HCT116 (cell line): ENCODE measurements around the gene ZFP92. TPM values are rescaled to one million over a fixed set of nuclear protein-coding genes. Genes with fewer than 3 reads are reported as not detected.
"Not testable (repeated sequence)": the region's sequence is repeated elsewhere in the genome, so short reads cannot be mapped to it uniquely, and the experiment has no call there.

ENCODE experiments used
- ATAC-seq: fragments of 200-7000 bp; cut with Tn5 transposase; 2 replicates; pipeline ENCODE4 v1.9.1; 2020; ENCODE audit warnings: mild to moderate bottlenecking, moderate library complexity
- BruUV-seq: library from RNA; stranded (reverse); fragments of 400-500 nt; replicated peaks from 2 replicates; lab custom pipeline; 2021; lab: Mats Ljungman, UMichigan
- CTCF ChIA-PET: fragments of 300-600 bp; sonication (Branson Sonifier 250); formaldehyde crosslinking; loops from one replicate; lab custom pipeline; 2021; ENCODE audit warnings: antibody characterized with exemption; lab: Charles Lee
- POLR2A ChIA-PET: fragments of 300-600, 350-600 bp; sonication (Branson Sonifier 250); formaldehyde crosslinking; loops from one replicate; lab custom pipeline; 2021; ENCODE audit warnings: antibody characterized with exemption; lab: Charles Lee
- RAD21 ChIA-PET, 2 experiments: fragments of 300-600 bp; sonication (Branson Sonifier 250); formaldehyde crosslinking; loops; one replicate each; lab custom pipeline; 2023; ENCODE audit warnings: low total read pairs in 2 of 2; ENCODE audit not compliant: uncharacterized antibody in 2 of 2, unreplicated experiment in 2 of 2, low non-redundant PET in 1 of 2; lab: Charles Lee
- DNase-seq: peaks from one replicate; pipeline ENCODE4 v3.0.0-alpha.2; 2010; ENCODE audit warnings: low read depth, low spot score
- H2AFZ ChIP-seq: fragments of 200-600 bp; shearing (Covaris generic), sonication (generic); 2 replicates; pipeline ENCODE4 v1.6.1; 2017; ENCODE audit warnings: low read depth, mixed run types, mixed read lengths, antibody characterized with exemption, low read length; ENCODE audit not compliant: poor library complexity, severe bottlenecking
- H3K27ac ChIP-seq: 2 replicates; pipeline ENCODE4 v1.5.1; 2012; ENCODE audit warnings: low read depth, low read length
- H3K27me3 ChIP-seq: fragments of 200-600 bp; sonication (generic); 2 replicates; pipeline ENCODE4 v1.6.1; 2016; ENCODE audit warnings: mixed run types, low read length, mixed read lengths; ENCODE audit not compliant: insufficient read depth
- H3K36me3 ChIP-seq, 2 experiments: fragments of 200-500 bp in 1 of 2; fragments of 200-600 bp in 1 of 2; sonication (Bioruptor generic) in 1 of 2; sonication (generic) in 1 of 2; 2 replicates each; pipeline versions ENCODE4 v1.5.1 to v1.6.1; 2014 to 2016; ENCODE audit warnings: low read length in 2 of 2, inconsistent platforms in 1 of 2, mixed read lengths in 1 of 2, mixed run types in 1 of 2; ENCODE audit not compliant: insufficient read depth in 2 of 2, control insufficient read depth in 1 of 2
- H3K4me1 ChIP-seq, 2 experiments: fragments of 200-600 bp in 1 of 2; sonication (generic) in 1 of 2; 2 replicates each; pipeline versions ENCODE4 v1.5.1 to v1.6.1; 2012 to 2017; ENCODE audit warnings: low read length in 2 of 2, inconsistent platforms in 1 of 2, mild to moderate bottlenecking in 1 of 2, mixed read lengths in 1 of 2, mixed run types in 1 of 2, moderate library complexity in 1 of 2; ENCODE audit not compliant: insufficient read depth in 2 of 2, control insufficient read depth in 1 of 2
- H3K4me2 ChIP-seq: fragments of 200-600 bp; sonication (generic); 2 replicates; pipeline ENCODE4 v1.6.1; 2017; ENCODE audit warnings: mixed run types, low read length, mixed read lengths
- H3K4me3 ChIP-seq, 2 experiments: fragments of 200-600 bp in 1 of 2; sonication (generic) in 1 of 2; replicated peaks in 1 of 2; 2 replicates each; pipeline ENCODE4 v1.5.1; 2011 to 2016; ENCODE audit warnings: low read length in 2 of 2, control low read depth in 1 of 2, low read depth in 1 of 2, mild to moderate bottlenecking in 1 of 2, mixed read lengths in 1 of 2, mixed run types in 1 of 2
- H3K79me2 ChIP-seq: fragments of 200-600 bp; sonication (generic); 2 replicates; pipeline ENCODE4 v1.6.1; 2017; ENCODE audit warnings: mild to moderate bottlenecking, mixed run types, low read length, moderate library complexity, mixed read lengths; ENCODE audit not compliant: insufficient read depth
- H3K9ac ChIP-seq: fragments of 200-600 bp; sonication (generic); 2 replicates; pipeline ENCODE4 v1.6.1; 2016; ENCODE audit warnings: low read length, mixed read lengths
- H3K9me2 ChIP-seq: fragments of 200-600 bp; sonication (generic), shearing (Covaris generic); 2 replicates; pipeline ENCODE4 v1.6.1; 2017; ENCODE audit warnings: mixed run types, mild to moderate bottlenecking, moderate library complexity; ENCODE audit not compliant: insufficient read depth
- H3K9me3 ChIP-seq, 2 experiments: fragments of 200-500 bp in 1 of 2; fragments of 200-600 bp in 1 of 2; sonication (Bioruptor generic) in 1 of 2; sonication (generic) in 1 of 2; 2 replicates each; pipeline ENCODE4 v1.6.1; 2014 to 2017; ENCODE audit warnings: low read length in 2 of 2, mixed read lengths in 2 of 2, inconsistent platforms in 1 of 2, low read depth in 1 of 2, mild to moderate bottlenecking in 1 of 2, mixed run types in 1 of 2, moderate library complexity in 1 of 2; ENCODE audit not compliant: control insufficient read depth in 1 of 2, insufficient read depth in 1 of 2
- H4K20me1 ChIP-seq: fragments of 200-600 bp; sonication (generic), shearing (Covaris generic); 2 replicates; pipeline ENCODE4 v1.6.1; 2017; ENCODE audit warnings: mixed run types, mild to moderate bottlenecking, moderate library complexity; ENCODE audit not compliant: insufficient read depth
- CEBPB ChIP-seq: IDR thresholded peaks from 2 replicates; pipeline ENCODE4 v1.6.1; 2012; ENCODE audit warnings: low read depth
- CTCF ChIP-seq, 3 experiments: fragments of 200-600 bp in 1 of 3; sonication (generic) in 1 of 3; IDR thresholded peaks in 2 of 3; conservative IDR thresholded peaks in 1 of 3; 2 replicates each; pipeline ENCODE4 v1.5.1; 2012 to 2017; ENCODE audit warnings: low read depth in 2 of 3, low read length in 2 of 3, antibody characterized with exemption in 1 of 3, borderline replicate concordance in 1 of 3, control low read depth in 1 of 3, mild to moderate bottlenecking in 1 of 3, mixed read lengths in 1 of 3, mixed run types in 1 of 3, moderate library complexity in 1 of 3; ENCODE audit not compliant: insufficient read depth in 1 of 3
- EZH2phosphoT487 ChIP-seq: fragments of 200-600 bp; IDR thresholded peaks from 2 replicates; pipeline ENCODE4 v1.6.1; 2018; ENCODE audit warnings: antibody characterized with exemption, borderline replicate concordance
- JUND ChIP-seq: IDR thresholded peaks from 2 replicates; pipeline ENCODE4 v1.6.1; 2012
- MAX ChIP-seq: IDR thresholded peaks from 2 replicates; pipeline ENCODE4 v1.6.1; 2012
- REST ChIP-seq: IDR thresholded peaks from 2 replicates; pipeline ENCODE4 v1.6.1; 2012; ENCODE audit warnings: low read depth
- ZBTB33 ChIP-seq: IDR thresholded peaks from 2 replicates; pipeline ENCODE4 v1.6.1; 2011; ENCODE audit warnings: mild to moderate bottlenecking, low read length, moderate library complexity; ENCODE audit not compliant: insufficient replicate concordance; ENCODE audit errors: extremely low read depth
- ZNF274 ChIP-seq: fragments of 200-500 bp; sonication (Bioruptor generic); IDR thresholded peaks from 2 replicates; pipeline ENCODE4 v1.6.1; 2014; ENCODE audit warnings: mild to moderate bottlenecking, low read depth, low read length, inconsistent platforms
- intact Hi-C: fragments of 100-400 bp; cut with micrococcal nuclease; formaldehyde crosslinking; loops from 2 replicates; pipeline ENCODE4 v1.10.0; 2022
- total RNA-seq: library from RNA; stranded (reverse); gene quantifications from one replicate; pipeline ENCODE4 v1.2.1, GENCODE V29; 2021; ENCODE audit not compliant: unreplicated experiment

The ZFP92 gene
- total RNA-seq, 1 experiment from 2014 or later: not detected

- TF ChIP-seq REST: no peak
- TF ChIP-seq, all 23 proteins: peak for 0
Measured at GRCh38 chrX:153384390-153384789, 26.9 kb upstream of the ZFP92 start (continued).

GRCh38 chrX:153384973-153385372 lies 26.3 kb upstream of the ZFP92 start:
- intact Hi-C loops, H3K4me3 ChIP-seq, H3K4me2 ChIP-seq, BruUV-seq, CTCF ChIA-PET, H3K27me3 ChIP-seq, H3K79me2 ChIP-seq, DNase-seq, RAD21 ChIA-PET, H4K20me1 ChIP-seq, H2AFZ ChIP-seq, H3K9me3 ChIP-seq, ATAC-seq, H3K4me1 ChIP-seq, H3K36me3 ChIP-seq, H3K27ac ChIP-seq, POLR2A ChIA-PET, H3K9me2 ChIP-seq, H3K9ac ChIP-seq: not testable (repeated sequence)

- H3K27me3 ChIP-seq: no peaks in the 10 kb centered on the region
- no peak overlapping the region for H3K27ac ChIP-seq
- RAD21 ChIA-PET: no interaction called here
- no peaks in the 10 kb centered on the region for H3K4me1 ChIP-seq
- no peaks in the 10 kb centered on the region for H3K9me2 ChIP-seq
- DNase-seq: no peak
- H3K4me2 ChIP-seq: no peak overlapping the region
- H3K79me2 ChIP-seq: no peaks in the 10 kb centered on the region
- ATAC-seq: no peak
- CTCF ChIA-PET: no interaction called here
- no peaks in the 10 kb centered on the region for H4K20me1 ChIP-seq
- BruUV-seq: no TSS peak
- no peak overlapping the region for H3K9ac ChIP-seq
- POLR2A ChIA-PET: no interaction called here
- H3K36me3 ChIP-seq: no peaks in the 10 kb centered on the region
- H3K4me3 ChIP-seq: no peak overlapping the region
- intact Hi-C loops: no loop called here
- H3K9me3 ChIP-seq: no peaks in the 10 kb centered on the region
- no peak overlapping the region for H2AFZ ChIP-seq
- TF ChIP-seq EZH2phosphoT487 (no peak), CEBPB (no peak), ZNF274 (no peak), CTCF (IDR thresholded peaks at IDR 0.05 in 2 of 3, conservative IDR thresholded peaks at IDR 0.05 in 1 of 3; ENCODE audit: borderline replicate concordance in 1 of 3, insufficient read depth in 1 of 3, low read depth in 2 of 3, low read length in 2 of 3) (no peak), MAX (no peak), ZBTB33 (no peak), JUND (no peak)
Measured at GRCh38 chrX:153386097-153386496, 25.2 kb upstream of the ZFP92 start.
